Pancreas (tissue), 10 donors: ENCODE data around the gene GALR3. TPM values are rescaled to one million over a fixed set of nuclear protein-coding genes. Genes with fewer than 3 reads are reported as not detected.

Experiments used
- ATAC-seq, 4 donors: fragments of 200-7000 bp; cut with Tn5 transposase; one replicate each; pipeline versions ENCODE4 v1.8.0 to v1.9.1; 2020; ENCODE audit warnings: mild to moderate bottlenecking in 4 of 4, moderate library complexity in 4 of 4
- DNase-seq, 6 donors: peaks; one replicate each; pipeline ENCODE4 v3.0.0-alpha.2; 2020
- FAIRE-seq: peaks from 2 replicates; lab custom pipeline; 2012; peaks lifted over from hg19 to GRCh38; lab: Jason Lieb, UNC
- H3K27ac ChIP-seq, 4 donors: fragments of 200-600 bp; sonication (generic); 1 replicate in 3 of 4; 2 replicates in 1 of 4; pipeline versions ENCODE4 v1.5.0 to v1.8.0; 2020
- H3K27me3 ChIP-seq, 4 donors: fragments of 200-600 bp; one replicate each; pipeline ENCODE4 v1.8.0; 2021
- H3K36me3 ChIP-seq, 3 donors: fragments of 200-600 bp; sonication (generic) in 1 of 3; one replicate each; pipeline versions ENCODE4 v1.5.0 to v1.8.0; 2020 to 2021
- H3K4me1 ChIP-seq, 3 donors: fragments of 200-600 bp; one replicate each; pipeline ENCODE4 v1.8.0; 2021
- H3K4me3 ChIP-seq, 4 donors: fragments of 200-600 bp; sonication (generic) in 2 of 4; one replicate each; pipeline versions ENCODE4 v1.5.0 to v1.8.0; 2020 to 2021
- H3K9me3 ChIP-seq, 4 donors: fragments of 200-600 bp; one replicate each; pipeline ENCODE4 v1.8.0; 2021
- WGBS, 2 donors: extraction: QIAGEN DNeasy Blood & Tissue Kit; methylation state at CpG; one replicate each; pipeline ENCODE4 v1.1.7; 2013; 5-methylcytosine and 5-hydroxymethylcytosine counted together
- intact Hi-C, 3 donors: fragments of 100-400 bp; cut with DNase I; formaldehyde crosslinking; loops; one replicate each; pipeline versions ENCODE4 v1.11.1 to v1.14.2; 2022
- polyA plus RNA-seq, 2 donors: library from polyadenylated mRNA; stranded (reverse); fragments of 200-250 nt; gene quantifications; one replicate each; pipeline ENCODE4 v1.2.3, GENCODE V29; 2013
- total RNA-seq, 6 donors: library from RNA; stranded (reverse); fragmentation: NEBNext Ultra II Directional in 4 of 6; extraction: Animal tissue kit (Norgen Biotek cat#: 25700) in 4 of 6; gene quantifications; one replicate each; pipeline versions ENCODE4 v1.2.1 to v1.2.4, GENCODE V29; 2021 to 2023
- TF ChIP-seq, protein P1 (sequence below), 4 donors: fragments of 200-600 bp; sonication (generic) in 3 of 4; IDR thresholded peaks; one replicate each; pipeline versions ENCODE4 v1.5.0 to v1.8.0; 2021; ENCODE audit warnings: antibody characterized with exemption in 4 of 4
- donor health status: healthy with polysubstance abuse.
- donor health status: DM: no; HTN: no; CAD: no; lungs with moderate emphysema.
- donor health status: DM: no; HTN: no; CAD: no.
- donor health status: control.
- donor health status: control.
- donor health status: Bipolar disorder and iron deficiency.
- donor health status: DM: yes; HTN: yes; CAD: no.
- donor health status: DM: no; HTN: no; CAD: no.
- donor health status: DM: no; HTN: no; CAD: no.
- donor health status: DM: yes; HTN: yes; CAD: no.

GALR3 gene
- total and polyA plus RNA-seq, 8 donors: 0.19 to 0.75 (median 0.43) TPM; not detected in 3

DNA sequence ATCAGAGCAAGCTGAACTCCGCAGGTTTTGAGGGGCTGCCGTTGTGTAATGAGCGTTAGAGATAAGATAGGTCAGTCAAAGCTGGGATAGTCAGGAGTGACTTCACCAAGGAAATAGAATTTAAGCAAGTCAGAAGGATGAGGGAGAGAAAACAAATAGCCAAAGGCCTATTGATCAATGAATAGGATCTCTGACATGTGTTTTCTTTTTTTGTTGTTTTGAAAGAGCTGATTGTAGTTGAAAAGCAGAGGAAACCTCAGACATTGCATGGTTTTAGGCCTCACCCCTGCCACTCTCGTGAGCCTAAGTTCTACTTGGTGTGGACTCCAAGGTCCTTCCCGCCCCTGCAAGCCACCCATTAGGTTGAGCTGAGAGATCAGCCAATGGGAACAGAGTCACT is 29.2 kb downstream of the GALR3 start:
- Histone ChIP-seq H3K9me3 (no peaks in the 10 kb centered on the region), H3K4me1 (peaks cover 17 to 59% (median 55%) of the 10 kb centered on the region in 3 donors), H3K27me3 (no peaks in the 10 kb centered on the region), H3K36me3 (peaks cover 3 to 25% (median 17%) of the 10 kb centered on the region in 3 donors), H3K4me3 (no peak overlapping the region), H3K27ac (no peak overlapping the region)
- TF ChIP-seq, protein P1, sequence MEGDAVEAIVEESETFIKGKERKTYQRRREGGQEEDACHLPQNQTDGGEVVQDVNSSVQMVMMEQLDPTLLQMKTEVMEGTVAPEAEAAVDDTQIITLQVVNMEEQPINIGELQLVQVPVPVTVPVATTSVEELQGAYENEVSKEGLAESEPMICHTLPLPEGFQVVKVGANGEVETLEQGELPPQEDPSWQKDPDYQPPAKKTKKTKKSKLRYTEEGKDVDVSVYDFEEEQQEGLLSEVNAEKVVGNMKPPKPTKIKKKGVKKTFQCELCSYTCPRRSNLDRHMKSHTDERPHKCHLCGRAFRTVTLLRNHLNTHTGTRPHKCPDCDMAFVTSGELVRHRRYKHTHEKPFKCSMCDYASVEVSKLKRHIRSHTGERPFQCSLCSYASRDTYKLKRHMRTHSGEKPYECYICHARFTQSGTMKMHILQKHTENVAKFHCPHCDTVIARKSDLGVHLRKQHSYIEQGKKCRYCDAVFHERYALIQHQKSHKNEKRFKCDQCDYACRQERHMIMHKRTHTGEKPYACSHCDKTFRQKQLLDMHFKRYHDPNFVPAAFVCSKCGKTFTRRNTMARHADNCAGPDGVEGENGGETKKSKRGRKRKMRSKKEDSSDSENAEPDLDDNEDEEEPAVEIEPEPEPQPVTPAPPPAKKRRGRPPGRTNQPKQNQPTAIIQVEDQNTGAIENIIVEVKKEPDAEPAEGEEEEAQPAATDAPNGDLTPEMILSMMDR (IDR thresholded peaks at IDR 0.05): no peak
- intact Hi-C loops: no loop called here
- FAIRE-seq (no peak), ATAC-seq (no peak), DNase-seq (no peak)
- WGBS, 2 donors: 36 to 40% methylated on average over 5 of the region's 5 CpGs

DNA sequence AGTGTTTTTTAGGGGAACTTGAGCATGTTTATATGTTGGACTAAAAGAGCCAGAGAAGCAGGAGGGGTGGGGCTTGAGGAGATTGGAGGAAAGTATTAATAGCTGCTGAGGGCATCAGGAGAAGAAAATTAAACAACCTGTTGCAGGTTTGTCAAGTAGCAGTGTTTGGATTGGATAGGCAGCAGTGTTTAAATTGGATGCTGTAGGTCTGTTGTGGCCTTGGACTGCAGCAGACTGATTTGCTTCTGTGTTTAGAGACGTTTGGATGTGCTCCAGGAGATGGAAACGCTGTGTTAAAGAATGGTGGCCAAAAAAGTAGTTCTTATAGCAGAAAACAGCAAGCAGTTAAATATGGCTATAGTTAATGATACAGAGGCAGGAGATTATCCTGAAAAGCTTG is 31.8 kb downstream of the GALR3 start:
- DNase-seq (peak in 3 of 6 donors; percentile 57 to 76 (median 72)), ATAC-seq (peak; percentile 95 to 97 (median 96)), FAIRE-seq (no peak)
- Histone ChIP-seq H3K27ac (peak overlapping the region in 2 of 4 donors; percentile 74 to 80), H3K4me1 (peaks cover 26 to 62% (median 55%) of the 10 kb centered on the region in 3 donors), H3K4me3 (no peak overlapping the region), H3K36me3 (peaks cover 3 to 37% (median 34%) of the 10 kb centered on the region in 3 donors), H3K27me3 (no peaks in the 10 kb centered on the region), H3K9me3 (no peaks in the 10 kb centered on the region)
- intact Hi-C loops: no loop called here
- WGBS, 2 donors: 12 to 19% methylated on average over 2 of the region's 2 CpGs
- TF ChIP-seq, protein P1 (IDR thresholded peaks at IDR 0.05): no peak

DNA sequence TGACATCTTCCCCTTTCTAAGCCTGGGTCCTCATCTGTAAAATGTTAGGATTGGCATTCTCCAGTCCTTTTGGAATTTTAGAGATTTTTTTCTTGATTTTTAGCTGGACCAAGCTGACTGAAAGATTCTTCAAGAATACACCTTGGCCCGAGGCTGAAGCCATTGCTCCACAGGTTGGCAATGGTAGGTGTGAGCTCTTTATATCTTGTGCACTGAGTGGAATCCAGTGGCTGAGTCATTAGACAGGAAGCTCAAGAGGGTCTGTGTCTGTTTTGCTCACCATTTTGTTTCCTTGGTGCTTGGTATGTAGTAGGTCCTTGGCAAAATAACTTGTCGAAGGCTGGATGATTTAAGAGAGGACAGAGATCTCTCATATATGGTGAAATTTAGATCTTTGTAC is 32.3 kb downstream of the GALR3 start:
- Histone ChIP-seq H3K4me3 (no peak overlapping the region), H3K4me1 (peaks cover 26 to 61% (median 50%) of the 10 kb centered on the region in 3 donors), H3K36me3 (peaks cover 3 to 37% (median 34%) of the 10 kb centered on the region in 3 donors), H3K27ac (peak overlapping the region in 2 of 4 donors; percentile 74 to 80), H3K27me3 (no peaks in the 10 kb centered on the region), H3K9me3 (no peaks in the 10 kb centered on the region)
- DNase-seq (no peak), FAIRE-seq (no peak), ATAC-seq (peak; percentile 9 to 27 (median 17))
- TF ChIP-seq, protein P1 (IDR thresholded peaks at IDR 0.05): no peak
- WGBS, 2 donors: 68% methylated on average over 2 of the region's 2 CpGs
- intact Hi-C loops: no loop called here

DNA sequence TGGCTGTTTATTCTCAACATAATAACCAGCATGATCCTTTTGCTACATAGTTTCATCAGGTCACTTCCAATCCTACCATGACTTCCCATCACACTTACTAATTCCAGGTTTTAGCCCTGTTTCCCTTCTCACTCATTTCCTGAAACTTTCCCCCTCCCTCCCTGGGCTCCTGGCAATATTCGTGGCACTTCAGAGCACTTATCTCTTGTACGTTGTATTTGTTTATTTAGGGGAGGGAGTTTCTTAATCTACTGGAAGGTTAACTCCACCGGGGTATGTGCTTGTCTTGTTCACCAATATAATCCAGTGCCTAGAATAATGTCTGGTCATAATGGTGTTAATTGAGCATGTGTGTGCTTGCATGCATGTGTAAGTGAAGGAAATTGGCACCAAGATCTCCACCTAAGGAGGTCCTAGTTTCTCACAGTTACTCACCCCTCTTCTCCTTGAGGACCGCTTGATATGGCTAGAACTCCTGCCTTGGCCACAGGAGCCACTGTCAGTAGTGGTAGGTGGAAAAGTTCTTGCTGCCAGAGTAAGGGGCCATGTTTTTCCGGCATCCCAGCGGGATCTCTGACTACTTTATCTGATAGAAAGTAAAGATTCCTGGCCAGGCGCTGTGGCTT is 37.7 kb downstream of the GALR3 start:
- no peaks in the 10 kb centered on the region for H3K9me3 ChIP-seq
- DNase-seq (peak in 3 of 6 donors; percentile 56 to 75 (median 70)), ATAC-seq (peak; percentile 60 to 78 (median 74)), FAIRE-seq (no peak)
- H3K4me1 ChIP-seq: peaks cover 13 to 56% (median 40%) of the 10 kb centered on the region in 3 donors
- H3K27me3 ChIP-seq: no peaks in the 10 kb centered on the region
- intact Hi-C loops: loop anchor here in 2 of 3 donors (5.0 kb wide), 1 partner anchor 44 kb away; no protein-coding TSS in a partner anchor
- H3K4me3 ChIP-seq: no peak overlapping the region
- peak overlapping the region in 2 of 4 donors; percentile 75 to 77 for H3K27ac ChIP-seq
- H3K36me3 ChIP-seq: peaks cover 0 to 34% (median 33%) of the 10 kb centered on the region in 3 donors
- TF ChIP-seq, protein P1 (IDR thresholded peaks at IDR 0.05): no peak
- WGBS, 2 donors: 26 to 30% methylated on average over 7 of the region's 7 CpGs
